Vagina (tissue), 2 donors: ENCODE data around the gene MCAM.
A peak's percentile ranks its signal among the peaks of the same experiment; 100 is the strongest.

Experiments
- CTCF ChIP-seq, 3 experiments: fragments of 450-650 bp in 2 of 3; fragments of 200-600 bp in 1 of 3; sonication (generic) in 1 of 3; IDR thresholded peaks; one replicate each; pipeline ENCODE4 v1.5.1; 2017 to 2019; ENCODE audit warnings: antibody characterized with exemption in 3 of 3, mild to moderate bottlenecking in 2 of 3, moderate library complexity in 2 of 3
- POLR2A ChIP-seq, 2 donors: fragments of 450-650 bp; IDR thresholded peaks; one replicate each; pipeline ENCODE4 v1.6.1; 2017; ENCODE audit warnings: antibody characterized with exemption in 2 of 2, mild to moderate bottlenecking in 2 of 2, moderate library complexity in 2 of 2
- POLR2AphosphoS5 ChIP-seq, 2 donors: sonication (generic); formaldehyde crosslinking; IDR thresholded peaks; one replicate each; pipeline ENCODE4 v1.9.0; 2017; ENCODE audit warnings: antibody characterized with exemption in 2 of 2, mild to moderate bottlenecking in 2 of 2, low read depth in 1 of 2; ENCODE audit not compliant: insufficient read depth in 1 of 2

- TF ChIP-seq CTCF (IDR thresholded peaks at IDR 0.05) (peak in 1 of 3 experiments; percentile 7), POLR2A (IDR thresholded peaks at IDR 0.05) (no peak), POLR2AphosphoS5 (IDR thresholded peaks at IDR 0.05; ENCODE audit: insufficient read depth in 1 of 2, low read depth in 1 of 2) (no peak)
Measured at GRCh38 chr11:119284344-119285157, 32.4 kb downstream of the MCAM start.
